ENCODE data around the gene NME7. TPM values are rescaled to one million over a fixed set of nuclear protein-coding genes. Genes with fewer than 3 reads are reported as not detected.

The NME7 gene
- total RNA-seq, 1 donor from 2014 or later: 25.7 TPM

GRCh38 chr1:169367096-169367685, 406 bp downstream of the NME7 start:
- Mint-ChIP-seq H3K9me3 (peaks cover 6% of the 10 kb centered on the region), H3K27me3 (ENCODE audit: low read depth) (no peaks in the 10 kb centered on the region)

GRCh38 chr1:169364948-169365347, 2.6 kb downstream of the NME7 start:
- peaks cover 9% of the 10 kb centered on the region for H3K36me3 Mint-ChIP-seq (ENCODE audit: low read depth)
- no peaks in the 10 kb centered on the region for H3K27me3 Mint-ChIP-seq (ENCODE audit: low read depth)
- peaks cover 11% of the 10 kb centered on the region for H3K4me1 Mint-ChIP-seq
- H3K27ac Mint-ChIP-seq (ENCODE audit: unreplicated experiment): no peak overlapping the region
- H3K9me3 Mint-ChIP-seq: peaks cover 6% of the 10 kb centered on the region
- TF ChIP-seq CTCF (conservative IDR thresholded peaks at IDR 0.05): no peak
- DNase-seq (ENCODE audit: low read depth, low spot score): no peak
- H3K4me3 Mint-ChIP-seq: peak overlapping the region; percentile 82

More at GRCh38 chr1:169367096-169367685, 406 bp downstream of the NME7 start:
- Mint-ChIP-seq H3K4me1 (peaks cover 13% of the 10 kb centered on the region), H3K4me3 (no peak overlapping the region), H3K27ac (ENCODE audit: unreplicated experiment) (no peak overlapping the region), H3K36me3 (ENCODE audit: low read depth) (peaks cover 9% of the 10 kb centered on the region)
- no peak for DNase-seq (ENCODE audit: low read depth, low spot score)
- no peak for TF ChIP-seq CTCF (conservative IDR thresholded peaks at IDR 0.05)

- Mint-ChIP-seq H3K27ac (ENCODE audit: unreplicated experiment) (no peak overlapping the region), H3K36me3 (ENCODE audit: low read depth) (peaks cover 9% of the 10 kb centered on the region)
- no peak for TF ChIP-seq CTCF (conservative IDR thresholded peaks at IDR 0.05)
Observed at GRCh38 chr1:169363046-169363730, 4.4 kb downstream of the NME7 start.

GRCh38 chr1:169361281-169361680, 6.3 kb downstream of the NME7 start:
- H3K36me3 Mint-ChIP-seq (ENCODE audit: low read depth): peaks cover 9% of the 10 kb centered on the region
- no peak overlapping the region for H3K4me3 Mint-ChIP-seq
- no peak for DNase-seq (ENCODE audit: low read depth, low spot score)
- TF ChIP-seq CTCF (conservative IDR thresholded peaks at IDR 0.05): no peak
- peaks cover 6% of the 10 kb centered on the region for H3K9me3 Mint-ChIP-seq
- no peak overlapping the region for H3K27ac Mint-ChIP-seq (ENCODE audit: unreplicated experiment)
- H3K4me1 Mint-ChIP-seq: peaks cover 9% of the 10 kb centered on the region
- H3K27me3 Mint-ChIP-seq (ENCODE audit: low read depth): no peaks in the 10 kb centered on the region

More at GRCh38 chr1:169363046-169363730, 4.4 kb downstream of the NME7 start:
- H3K4me3 Mint-ChIP-seq: no peak overlapping the region
- no peaks in the 10 kb centered on the region for H3K27me3 Mint-ChIP-seq (ENCODE audit: low read depth)
- no peak for DNase-seq (ENCODE audit: low read depth, low spot score)
- peaks cover 6% of the 10 kb centered on the region for H3K9me3 Mint-ChIP-seq
- H3K4me1 Mint-ChIP-seq: peaks cover 9% of the 10 kb centered on the region

- Mint-ChIP-seq H3K4me1 (peaks cover 9% of the 10 kb centered on the region), H3K27me3 (ENCODE audit: low read depth) (no peaks in the 10 kb centered on the region), H3K36me3 (ENCODE audit: low read depth) (peaks cover 9% of the 10 kb centered on the region), H3K9me3 (peaks cover 6% of the 10 kb centered on the region), H3K27ac (ENCODE audit: unreplicated experiment) (peak overlapping the region; percentile 9), H3K4me3 (no peak overlapping the region)
- no peak for DNase-seq (ENCODE audit: low read depth, low spot score)
- no peak for TF ChIP-seq CTCF (conservative IDR thresholded peaks at IDR 0.05)
Observed at GRCh38 chr1:169360415-169360814, 7.2 kb downstream of the NME7 start.

Measured in neural crest cell (in vitro differentiated cells).